Stimulated activated CD4-positive, alpha-beta T cell treated with anti-CD3 and anti-CD28 coated beads, Interleukin-12 subunit alpha, Interleukin-12 subunit beta, amount 100 ng/mL, for 4 hours (primary cell): ENCODE results near the gene DLX6.

ENCODE experiments used
- DNase-seq: peaks from one replicate; pipeline ENCODE4 v3.0.0-alpha.2; 2020

DLX6 gene

DNA sequence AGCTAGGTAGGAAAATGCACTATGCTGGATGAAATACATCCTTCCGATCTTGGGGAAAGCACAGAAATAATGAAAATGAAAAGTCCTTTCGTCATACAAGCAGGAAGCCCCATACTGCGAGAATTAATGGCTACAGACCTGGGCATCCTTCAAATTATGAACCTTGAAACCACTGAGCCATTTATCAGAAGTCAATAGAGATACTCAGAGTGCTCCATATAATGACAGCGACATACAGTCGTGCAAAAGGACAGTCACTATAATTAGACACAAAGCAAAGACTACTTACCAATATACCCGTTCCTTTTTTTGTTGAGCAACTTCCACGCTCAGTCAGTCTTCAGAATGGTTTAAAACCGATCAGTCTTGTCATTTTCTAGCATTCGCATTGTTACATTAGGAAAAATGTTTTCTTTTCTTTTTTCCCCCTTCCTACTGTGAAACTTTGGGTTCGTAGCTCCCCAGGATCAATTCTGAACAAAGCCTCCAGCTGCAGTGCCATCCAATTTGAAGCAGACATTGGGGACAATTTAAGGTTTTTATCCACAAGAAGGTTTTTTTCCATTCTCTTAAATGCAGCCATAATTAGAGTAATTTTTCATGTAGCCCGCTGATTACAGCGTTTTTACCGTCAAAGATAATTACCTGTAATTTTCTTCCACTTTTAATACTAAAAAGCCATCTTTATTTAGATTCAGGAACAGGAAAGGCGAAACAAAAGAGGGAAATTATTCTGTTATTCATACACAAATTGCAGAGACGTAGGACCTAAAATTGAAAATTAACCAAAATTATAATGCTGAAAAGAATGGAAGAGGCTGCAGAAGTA is 6.4 kb downstream of the DLX6 start:
- no peak for DNase-seq

DNA sequence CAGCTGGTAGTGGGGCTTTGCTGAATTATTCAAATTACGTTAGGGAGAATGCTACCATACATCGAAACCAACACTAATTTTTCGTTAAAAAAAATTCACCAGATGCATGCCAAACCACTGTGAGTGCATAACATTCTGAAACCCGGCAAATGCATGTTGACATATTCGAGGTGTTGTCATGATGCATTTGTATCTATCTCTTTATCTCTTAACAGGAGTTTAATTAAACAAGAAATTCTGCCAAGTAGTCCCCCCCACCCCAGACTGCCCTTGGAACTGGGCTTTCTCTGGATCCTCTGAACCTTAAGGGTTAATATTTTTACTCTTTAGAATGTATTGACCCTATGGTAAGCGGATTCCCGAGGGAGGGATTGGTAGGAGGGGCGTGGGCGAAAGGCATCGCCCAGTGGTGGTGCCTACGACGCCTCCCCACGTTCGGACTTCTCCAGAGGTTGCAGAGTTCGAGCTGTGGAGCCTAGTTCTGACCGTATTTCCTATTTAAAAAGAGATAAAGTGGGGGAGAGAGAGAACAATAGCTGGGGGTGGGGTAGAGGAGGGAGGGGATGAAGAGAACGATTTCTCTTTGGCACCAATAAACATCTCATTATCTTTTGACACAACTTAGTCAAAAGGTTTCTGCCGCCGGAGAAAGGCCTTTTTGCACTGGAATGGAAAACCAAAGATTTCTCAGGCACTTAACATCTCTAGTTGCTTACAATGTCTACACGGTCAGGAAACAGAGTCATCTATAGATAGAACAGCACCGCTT is 7.2 kb downstream of the DLX6 start:
- DNase-seq, result no peak

DNA sequence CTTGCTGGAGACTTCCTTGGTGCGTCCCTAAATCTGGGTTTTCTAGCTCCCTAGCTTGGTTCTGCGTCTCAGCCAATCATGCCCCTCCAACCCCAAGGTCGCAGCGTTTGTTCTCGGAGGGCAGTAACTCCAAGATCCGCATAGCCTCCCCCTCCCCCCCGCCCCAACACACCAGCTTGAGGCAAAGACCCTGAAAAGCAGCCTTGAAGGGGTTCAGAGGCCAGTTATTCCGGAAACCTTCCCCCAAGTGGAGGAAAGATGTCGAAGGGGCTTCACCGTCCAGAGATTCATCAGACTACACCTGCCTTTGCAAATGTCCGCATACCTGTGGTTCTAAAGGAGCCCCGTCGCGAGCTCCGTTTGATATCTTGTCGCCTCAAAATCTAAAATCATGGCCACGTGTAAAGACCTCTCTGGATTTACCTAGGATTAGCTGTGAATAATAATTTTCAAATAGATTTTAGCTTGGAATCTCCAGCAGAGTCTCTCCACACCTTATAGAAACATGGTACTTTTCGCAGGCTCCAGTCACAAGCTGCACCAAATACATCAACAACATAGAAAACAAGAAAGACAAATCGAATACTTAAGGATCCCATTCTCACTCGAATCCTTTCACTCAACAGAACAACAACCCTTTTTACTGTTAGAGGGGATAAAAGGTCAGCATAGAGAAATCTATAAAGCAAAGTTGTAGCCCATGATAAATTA is 7.9 kb downstream of the DLX6 start:
- no peak for DNase-seq

DNA sequence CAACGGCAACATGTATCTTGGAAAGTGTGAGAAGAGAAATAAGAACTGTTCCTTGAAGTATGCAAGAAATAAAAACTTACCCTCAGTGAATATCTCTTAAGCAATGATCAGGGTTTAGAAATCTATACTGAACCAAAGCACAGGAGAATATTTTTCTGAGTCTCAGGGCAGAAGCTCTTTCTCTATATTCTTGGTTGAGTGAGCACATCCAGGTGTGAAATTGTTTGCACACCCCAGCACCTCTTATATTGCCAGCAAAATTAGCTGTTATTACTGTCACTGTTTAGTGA is 8.4 kb downstream of the DLX6 start:
- DNase-seq, result no peak

DNA sequence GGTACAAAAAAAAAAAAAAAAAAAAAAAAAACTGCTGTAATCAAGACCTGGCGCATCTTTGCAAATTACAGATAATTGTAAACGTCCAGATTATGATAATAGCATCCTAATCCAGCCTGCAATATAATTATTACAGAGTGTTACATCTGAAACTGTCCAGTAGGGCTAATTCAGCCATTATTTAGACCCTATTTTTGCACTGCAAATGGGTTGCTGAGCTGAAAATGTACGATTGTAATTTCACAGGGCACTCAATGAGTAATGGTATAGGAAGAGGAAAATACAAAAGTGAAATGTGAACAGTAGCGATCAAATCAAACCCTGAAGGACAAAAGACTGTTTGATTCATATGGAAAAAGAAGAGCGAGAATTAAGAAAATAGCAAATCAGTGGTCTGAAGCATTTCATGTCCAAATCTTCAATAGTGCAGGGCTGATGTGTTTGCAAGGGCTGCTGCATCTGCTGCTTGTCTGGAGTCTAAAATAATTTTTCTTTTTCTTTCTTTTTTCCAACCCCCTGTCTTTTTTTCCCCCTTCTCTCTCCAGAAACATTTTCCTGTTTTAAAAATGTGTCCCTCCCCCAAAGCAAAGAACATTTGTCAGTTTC is 8.9 kb downstream of the DLX6 start:
- DNase-seq, result no peak

DNA sequence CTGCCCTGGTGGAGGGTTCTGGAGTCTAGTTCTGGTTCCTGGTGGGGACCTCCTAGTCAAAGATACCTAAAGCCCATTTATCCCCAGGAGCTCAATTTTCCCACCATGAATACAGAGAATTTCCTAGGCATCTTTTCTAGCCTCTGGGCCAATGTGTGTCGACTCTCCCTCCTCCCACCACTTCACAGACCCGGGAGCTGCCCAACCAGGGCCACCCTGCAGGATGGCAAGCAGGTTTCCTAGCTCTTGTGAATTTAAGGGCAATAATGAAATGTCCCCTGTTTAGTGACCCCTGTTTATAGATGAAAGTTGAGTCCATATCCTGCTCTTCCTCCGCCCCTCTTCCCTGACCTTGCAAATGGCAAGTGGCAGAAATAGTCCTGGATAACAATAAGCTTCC is 9.9 kb downstream of the DLX6 start:
- DNase-seq, result no peak

DNA sequence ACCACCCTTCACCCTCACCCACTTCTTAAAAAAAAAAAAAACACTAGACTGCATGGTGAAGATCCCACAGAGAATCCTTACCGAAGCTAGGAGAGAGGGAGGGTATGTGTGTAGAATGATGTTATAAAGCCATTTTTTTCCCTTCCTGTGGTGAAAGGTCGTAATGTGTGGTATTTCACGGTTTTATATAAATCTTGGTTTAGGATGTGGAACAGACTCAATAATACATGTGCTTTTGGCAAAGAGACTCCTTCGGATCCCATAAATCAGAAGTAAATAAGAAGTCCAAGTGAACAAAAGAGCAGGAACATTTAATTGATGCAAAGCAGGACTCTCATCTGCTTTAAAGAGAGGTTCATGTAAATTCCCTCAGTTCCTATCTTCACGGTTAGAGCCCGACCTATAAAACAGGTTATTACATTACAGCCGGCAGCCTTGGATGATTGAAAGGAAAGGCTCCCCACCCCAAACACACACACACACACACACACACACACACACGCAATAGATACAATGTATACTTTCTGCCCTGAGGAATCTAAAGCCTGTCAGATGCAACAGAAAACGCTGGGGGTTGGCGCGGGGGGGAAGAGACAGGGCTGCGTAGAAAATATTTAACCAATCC is 10.5 kb downstream of the DLX6 start:
- DNase-seq, result no peak

DNA sequence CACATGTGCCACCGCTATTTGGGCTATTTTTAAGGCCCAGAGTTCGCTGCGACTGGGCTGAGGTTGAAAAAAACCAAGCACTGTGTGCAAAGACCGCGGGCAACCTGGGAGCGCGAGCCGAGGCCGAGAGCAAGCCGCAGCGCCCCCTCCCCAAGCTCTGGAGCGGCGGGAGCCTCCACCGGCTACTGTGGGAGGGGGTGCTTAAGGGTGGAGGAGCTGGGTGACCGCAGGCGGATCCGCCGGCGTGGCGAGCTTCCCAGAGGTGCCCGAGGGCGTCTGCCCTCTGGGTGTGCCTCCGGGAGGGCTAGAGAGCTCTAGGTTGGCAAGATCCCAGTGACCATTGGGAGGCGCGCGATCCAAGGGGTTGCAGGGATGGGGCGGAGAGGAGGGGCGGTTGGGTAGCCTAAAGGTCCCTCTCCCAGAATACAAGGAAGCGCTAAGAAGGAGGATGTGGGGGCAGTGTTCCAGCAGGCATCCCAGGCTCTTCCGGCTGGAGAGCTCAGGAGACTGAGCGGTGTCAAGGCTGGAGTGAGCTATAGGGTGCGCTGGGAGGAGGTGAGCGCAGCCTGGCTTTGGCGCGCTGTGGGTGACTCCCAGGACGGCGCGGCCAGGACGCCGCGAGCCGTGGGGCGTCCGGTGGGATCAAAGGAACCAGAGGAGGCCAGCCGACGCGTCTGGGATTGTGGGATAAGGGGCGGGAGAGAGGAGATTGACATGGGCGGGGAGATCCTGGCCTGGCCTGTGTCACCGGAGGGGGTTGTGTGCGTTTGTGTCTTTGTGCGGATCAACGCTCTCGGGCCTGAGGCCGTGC is 11.2 kb downstream of the DLX6 start:
- no peak for DNase-seq

DNA sequence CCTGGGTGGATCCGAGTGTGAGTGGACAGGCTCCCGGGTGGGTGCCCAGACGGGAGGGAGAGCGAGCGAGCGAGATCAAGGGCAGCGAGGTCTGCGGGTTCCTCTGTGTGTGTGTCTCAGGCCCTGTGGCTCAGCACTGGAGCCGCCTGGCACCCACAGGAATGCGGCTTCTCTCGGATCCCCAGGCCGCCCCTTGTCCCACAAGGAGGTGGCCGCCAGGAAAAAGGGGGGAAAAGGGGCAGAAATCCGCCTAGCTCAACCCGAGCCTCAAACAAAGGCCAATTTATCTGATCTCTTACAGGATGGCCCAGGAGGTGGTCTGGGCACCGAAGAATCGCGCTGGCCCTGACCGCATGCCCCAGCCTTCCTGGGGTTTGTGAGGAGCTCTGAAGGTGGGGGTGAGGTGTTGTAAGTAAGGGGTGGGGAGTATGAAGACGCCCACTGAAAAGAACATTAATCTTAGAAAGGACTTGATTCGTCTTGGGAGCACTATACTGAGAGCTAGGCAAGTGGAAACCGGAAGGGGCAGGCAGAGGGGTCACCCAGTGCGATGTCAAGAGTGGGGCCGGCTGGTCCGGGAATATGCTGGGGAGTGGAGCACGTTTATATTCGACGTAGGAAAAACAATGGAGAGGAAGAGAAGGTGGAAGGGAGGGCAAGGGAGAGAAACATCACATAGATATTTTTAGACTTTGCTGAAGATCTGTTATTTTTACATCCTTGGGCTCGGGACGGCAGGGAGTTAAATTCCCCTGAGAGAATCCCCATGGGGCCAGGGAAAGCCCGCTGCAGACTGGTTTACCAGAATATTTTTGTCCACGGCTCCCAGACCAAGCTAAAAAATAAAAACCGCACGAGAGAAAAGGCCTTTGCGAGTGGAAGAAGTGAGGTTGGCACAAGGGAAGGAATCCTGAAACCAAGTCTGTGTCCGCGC is 12.1 kb downstream of the DLX6 start:
- DNase-seq, result no peak

DNA sequence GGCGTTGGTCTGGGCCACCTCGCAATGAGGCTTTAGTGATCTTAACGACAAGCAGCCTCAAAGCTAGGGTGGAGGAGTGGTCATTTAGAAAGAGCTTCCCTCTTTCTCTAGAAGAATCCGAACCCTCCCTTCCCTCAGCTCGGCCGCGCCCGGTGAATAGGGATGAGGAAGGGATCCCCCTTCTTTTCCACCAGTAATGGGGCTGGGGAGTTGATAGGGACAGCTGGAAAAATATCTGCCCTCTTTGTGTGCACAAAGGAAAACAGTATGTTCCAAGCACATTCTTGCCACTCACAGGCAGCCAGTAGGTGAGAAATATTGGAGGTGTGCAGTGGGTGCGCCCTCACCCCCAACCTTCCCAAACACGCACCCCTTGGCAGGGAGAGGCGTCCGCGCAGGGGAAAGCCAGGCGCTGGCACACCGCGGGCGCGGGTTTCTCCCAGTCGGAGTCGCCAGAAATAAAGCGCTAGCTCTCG is 12.8 kb downstream of the DLX6 start:
- DNase-seq, result no peak

DNA sequence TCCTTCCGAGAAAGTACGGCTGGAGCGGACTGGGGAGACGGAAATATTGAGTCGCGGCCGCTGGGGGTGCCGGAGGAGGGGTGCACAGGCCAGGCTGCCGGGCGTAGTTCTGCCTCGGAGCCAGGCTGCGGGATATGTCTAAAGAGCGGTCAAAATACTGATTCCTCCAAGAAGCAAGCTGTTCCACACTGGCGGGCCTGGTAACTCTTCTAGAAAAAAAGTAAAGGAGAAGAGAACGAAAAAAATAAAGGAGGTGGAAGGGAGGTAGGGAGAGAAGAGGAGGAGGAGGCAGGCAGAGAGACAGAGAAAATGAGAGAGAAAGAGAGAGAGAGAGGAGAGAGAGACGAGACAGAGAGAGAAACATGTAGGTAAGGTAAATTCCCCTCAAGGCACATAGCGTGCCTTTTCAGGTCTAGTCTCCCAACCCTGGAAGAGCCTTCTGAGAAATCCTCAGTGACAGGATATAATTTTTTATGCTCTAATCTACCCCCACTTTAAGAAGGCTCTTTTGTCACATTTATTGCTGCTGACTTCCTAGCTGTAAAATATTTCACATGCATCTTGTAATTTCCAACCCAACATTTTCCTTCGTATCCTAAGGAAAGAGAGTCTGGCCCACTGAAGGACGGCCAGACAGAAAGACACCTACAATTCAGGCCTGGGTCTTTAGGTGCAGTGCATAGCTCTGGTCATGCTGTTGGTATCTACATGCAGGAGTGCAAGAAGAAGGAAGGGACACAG is 13.6 kb downstream of the DLX6 start:
- DNase-seq, result no peak

DNA sequence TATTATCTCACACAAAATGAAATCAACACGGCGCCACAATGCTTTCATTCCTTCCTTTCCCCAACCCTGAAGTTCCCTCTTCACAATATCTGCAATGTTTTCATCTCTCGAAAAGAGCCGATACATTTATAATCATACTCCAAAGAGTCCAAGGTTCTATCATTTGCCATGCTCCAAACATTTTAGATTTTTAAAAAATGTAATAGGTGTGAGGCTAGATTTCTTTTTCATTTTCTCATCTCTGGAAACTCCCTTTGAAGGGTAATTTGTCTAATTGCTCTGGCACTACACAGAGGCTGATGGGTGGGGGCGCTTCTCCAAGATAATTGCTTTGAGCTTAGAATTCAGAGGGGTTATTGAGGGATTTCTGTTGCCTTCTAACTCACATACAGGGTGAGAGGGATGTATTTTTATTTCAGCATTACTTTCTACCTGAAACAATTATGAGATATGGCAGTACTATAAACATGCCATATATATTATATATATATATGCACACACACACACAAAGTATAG is 14.4 kb downstream of the DLX6 start:
- DNase-seq, result no peak

DNA sequence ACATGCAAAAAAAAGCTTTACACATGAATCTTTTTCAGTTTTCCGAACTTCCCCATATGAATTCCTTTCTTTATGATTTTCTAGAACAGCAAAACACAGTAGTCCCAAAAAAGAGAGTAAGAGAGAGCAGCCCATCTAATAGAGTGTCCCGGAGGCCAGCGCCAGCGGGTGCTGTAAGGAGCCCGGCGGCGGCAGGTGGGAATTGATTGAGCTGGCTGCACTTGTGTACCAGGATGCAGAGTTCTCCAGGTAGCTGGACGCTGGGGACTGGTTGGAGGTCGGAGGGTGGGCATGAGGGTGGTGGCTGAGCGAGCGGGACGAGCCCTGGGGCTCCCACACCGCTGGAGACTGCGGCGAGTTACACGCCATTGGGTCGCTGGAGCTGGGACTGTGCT is 15.2 kb downstream of the DLX6 start:
- no peak for DNase-seq

DNA sequence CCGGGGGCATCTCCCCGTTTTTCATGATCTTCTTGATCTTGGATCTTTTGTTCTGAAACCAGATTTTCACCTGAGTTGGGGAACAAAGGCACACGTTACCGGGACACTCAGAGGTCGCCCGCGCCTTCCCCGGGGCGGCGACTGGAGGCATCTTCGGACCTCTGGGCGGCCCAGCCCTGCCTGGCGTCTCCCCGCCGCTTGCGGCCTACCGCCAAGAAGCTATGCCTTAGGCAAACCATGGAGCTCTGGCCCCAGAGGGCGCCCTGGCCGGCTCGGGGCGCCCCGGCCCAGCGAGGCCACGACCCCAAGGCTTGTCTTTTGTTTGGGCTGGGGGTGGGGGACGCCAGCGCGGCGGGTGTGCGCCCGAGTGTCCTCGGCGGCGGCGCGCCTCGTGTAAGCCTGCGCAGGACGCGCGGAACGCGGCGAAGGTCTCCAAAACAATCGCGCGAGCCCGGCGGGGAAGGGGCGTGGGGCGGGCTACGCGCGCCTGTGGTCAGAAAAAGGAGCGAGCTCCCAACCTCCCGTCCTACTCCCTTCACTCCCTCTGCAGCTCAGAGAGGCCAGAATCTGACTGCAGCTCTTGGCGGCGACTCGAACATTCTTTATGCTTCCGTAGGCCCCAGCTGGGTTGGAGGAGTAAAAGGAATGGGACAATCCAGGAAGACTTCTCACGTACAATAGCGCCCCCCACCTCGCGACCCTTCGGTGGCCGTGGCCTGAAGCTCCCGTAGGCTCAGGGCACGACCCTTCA is 15.8 kb downstream of the DLX6 start:
- no peak for DNase-seq

DNA sequence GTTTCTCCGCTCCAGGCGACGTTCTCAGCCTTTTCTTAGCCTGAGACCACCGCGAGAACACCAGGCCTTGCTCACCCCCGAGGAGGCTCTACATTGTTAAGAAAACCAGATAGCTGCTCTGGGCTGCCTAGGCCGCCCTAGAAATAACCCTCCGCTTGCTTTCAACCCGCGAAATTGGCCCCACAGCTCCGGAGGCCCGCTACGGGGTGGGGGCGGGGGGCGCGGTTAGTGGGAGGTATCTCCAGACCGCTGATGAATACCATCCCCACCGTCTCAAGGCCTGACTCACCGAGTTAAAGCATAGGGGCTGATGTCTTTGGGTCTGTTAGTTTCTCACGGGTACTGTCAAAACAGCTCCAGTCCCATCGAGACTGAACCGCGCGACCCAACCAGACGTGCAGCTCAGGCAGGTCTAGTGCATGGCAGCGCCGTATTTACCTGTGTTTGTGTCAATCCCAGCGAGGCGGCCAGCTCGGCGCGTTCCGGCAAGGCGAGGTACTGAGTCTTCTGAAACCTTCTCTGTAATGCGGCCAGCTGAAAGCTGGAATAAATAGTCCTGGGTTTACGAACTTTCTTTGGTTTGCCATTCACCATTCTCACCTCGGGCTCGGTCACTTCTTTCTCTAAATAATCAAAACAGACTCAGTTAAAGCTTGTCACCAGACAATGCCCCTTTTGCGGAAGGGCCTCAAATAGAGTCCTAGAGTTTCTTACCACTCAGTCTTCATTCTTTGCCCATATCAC is 16.6 kb downstream of the DLX6 start:
- DNase-seq, result no peak

DNA sequence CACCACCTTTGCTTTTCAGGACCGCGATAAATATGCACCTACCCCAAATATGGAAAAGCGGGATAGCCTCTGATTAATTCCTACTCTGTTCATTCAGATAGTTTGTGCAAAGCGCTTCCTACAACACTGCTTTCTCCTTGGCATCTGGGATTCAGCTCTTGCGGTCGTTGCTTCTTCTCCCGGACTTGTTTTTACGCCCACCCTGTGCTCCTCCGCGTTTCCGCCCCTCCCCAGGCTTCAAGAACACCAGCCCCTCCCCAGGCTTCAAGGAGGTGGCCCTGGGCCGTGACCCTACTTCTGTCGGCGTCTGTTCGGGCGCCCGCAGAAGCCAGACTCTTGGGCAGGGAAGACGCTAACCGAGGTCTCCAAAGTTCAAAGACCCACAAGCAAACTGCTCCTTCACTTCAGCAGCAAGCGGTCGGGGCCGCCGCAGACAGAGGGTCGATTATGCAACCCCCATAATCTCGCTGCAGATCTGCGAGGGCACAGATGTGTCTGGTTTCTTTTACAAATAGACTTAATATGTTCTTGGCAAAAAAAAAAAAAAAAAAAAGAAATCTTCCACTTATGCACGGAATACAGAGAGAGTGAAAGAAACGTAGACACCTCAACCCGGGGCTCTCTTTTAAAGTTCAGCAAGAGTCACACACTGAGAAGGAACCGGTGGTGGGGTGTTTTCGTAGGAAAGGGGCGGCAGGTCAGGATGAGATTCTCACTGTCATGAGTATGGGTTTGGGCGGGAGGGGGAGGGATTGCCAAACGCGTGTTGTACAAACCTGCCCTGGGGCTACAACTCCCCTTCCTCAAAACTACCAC is 17.3 kb downstream of the DLX6 start:
- no peak for DNase-seq
